B cell (primary cell): ENCODE results near the gene MYRIP. TPM values are rescaled to one million over a fixed set of nuclear protein-coding genes. Genes with fewer than 3 reads are reported as not detected.

ENCODE experiments used
- ATAC-seq: fragments of 200-7000 bp; cut with Tn5 transposase; one replicate; pipeline ENCODE4 v1.10.0; 2021; ENCODE audit warnings: low read depth, mild to moderate bottlenecking, moderate number of reproducible peaks, moderate library complexity
- CTCF ChIA-PET: fragments of 350-600 bp; sonication (Branson Sonifier 250); formaldehyde crosslinking; loops from one replicate; lab custom pipeline; 2021; ENCODE audit warnings: antibody characterized with exemption, inconsistent platforms; lab: Charles Lee
- POLR2A ChIA-PET: fragments of 350-600 bp; sonication (Branson Sonifier 250); formaldehyde crosslinking; loops from one replicate; lab custom pipeline; 2021; ENCODE audit warnings: antibody characterized with exemption; lab: Charles Lee
- DNase-seq: peaks from one replicate; pipeline ENCODE4 v3.0.0; 2013
- H2AFZ ChIP-seq: 2 replicates; pipeline ENCODE4 v1.6.1; 2012; ENCODE audit warnings: mild to moderate bottlenecking, low read depth, low read length; ENCODE audit not compliant: insufficient read depth, poor library complexity, severe bottlenecking
- H3K27ac ChIP-seq, 2 donors: 1 replicate in 1 of 2; 2 replicates in 1 of 2; pipeline ENCODE4 v1.5.1; 2012 to 2013; ENCODE audit warnings: low read length in 2 of 2, mild to moderate bottlenecking in 2 of 2, moderate library complexity in 1 of 2
- H3K27me3 ChIP-seq, 4 experiments: fragments of 200-600 bp in 1 of 4; sonication (generic) in 1 of 4; replicated peaks in 1 of 4; 1 replicate in 2 of 4; 2 replicates in 2 of 4; pipeline versions ENCODE4 v1.6.1 to v1.7.0; 2013 to 2016; ENCODE audit warnings: low read length in 3 of 4, mild to moderate bottlenecking in 2 of 4, mixed read lengths in 1 of 4, moderate library complexity in 1 of 4; ENCODE audit not compliant: insufficient read depth in 4 of 4, control insufficient read depth in 3 of 4; ENCODE audit errors: control extremely low read depth in 1 of 4
- H3K36me3 ChIP-seq, 2 experiments: replicated peaks in 1 of 2; 1 replicate in 1 of 2; 2 replicates in 1 of 2; pipeline versions ENCODE4 v1.6.1 to v1.7.1; 2013; ENCODE audit warnings: low read length in 1 of 2; ENCODE audit not compliant: insufficient read depth in 2 of 2, control insufficient read depth in 1 of 2; ENCODE audit errors: control extremely low read depth in 1 of 2, extremely low read depth in 1 of 2
- H3K4me1 ChIP-seq, 2 donors: fragments of 200-600 bp in 1 of 2; sonication (generic) in 1 of 2; 1 replicate in 1 of 2; 2 replicates in 1 of 2; pipeline versions ENCODE4 v1.5.1 to v1.6.1; 2013 to 2017; ENCODE audit warnings: low read length in 2 of 2; ENCODE audit not compliant: control insufficient read depth in 2 of 2, insufficient read depth in 2 of 2
- H3K4me2 ChIP-seq: replicated peaks from 2 replicates; pipeline ENCODE3; 2012; ENCODE audit warnings: mild to moderate bottlenecking, low read depth, low read length; ENCODE audit not compliant: poor library complexity, severe bottlenecking
- H3K4me3 ChIP-seq, 5 experiments: fragments of 200-600 bp in 1 of 5; sonication (generic) in 1 of 5; 1 replicate in 3 of 5; 2 replicates in 2 of 5; pipeline versions ENCODE4 v1.5.1 to v1.7.0; 2011 to 2016; ENCODE audit warnings: low read length in 4 of 5, mild to moderate bottlenecking in 4 of 5, low read depth in 2 of 5, control low read depth in 1 of 5, moderate library complexity in 1 of 5; ENCODE audit not compliant: insufficient read depth in 1 of 5; ENCODE audit errors: control extremely low read depth in 1 of 5, extremely low read depth in 1 of 5
- H3K79me2 ChIP-seq: fragments of 200-600 bp; sonication (generic); one replicate; pipeline ENCODE4 v1.6.0; 2016; ENCODE audit warnings: low read length; ENCODE audit not compliant: control insufficient read depth, insufficient read depth
- H3K9ac ChIP-seq: fragments of 200-600 bp; sonication (generic); 2 replicates; pipeline ENCODE4 v1.6.1; 2017; ENCODE audit warnings: mild to moderate bottlenecking, low read length, moderate library complexity
- H3K9me3 ChIP-seq, 3 donors: one replicate each; pipeline versions ENCODE4 v1.6.1 to v1.7.1; 2013; ENCODE audit warnings: low read length in 2 of 3; ENCODE audit not compliant: control insufficient read depth in 2 of 3, insufficient read depth in 1 of 3; ENCODE audit errors: control extremely low read depth in 1 of 3
- H4K20me1 ChIP-seq: 2 replicates; pipeline ENCODE4 v1.6.0; 2012; ENCODE audit warnings: mild to moderate bottlenecking, low read length; ENCODE audit not compliant: insufficient read depth, control insufficient read depth, poor library complexity, severe bottlenecking
- H3K27ac Mint-ChIP-seq: one replicate; pipeline ENCODE4 v1.8.0; 2021; ENCODE audit warnings: mixed read lengths
- H3K27me3 Mint-ChIP-seq: one replicate; pipeline ENCODE4 v1.8.0; 2021; ENCODE audit warnings: mixed read lengths
- H3K4me1 Mint-ChIP-seq: one replicate; pipeline ENCODE4 v1.8.0; 2021; ENCODE audit warnings: mixed read lengths
- H3K4me3 Mint-ChIP-seq: one replicate; pipeline ENCODE4 v1.8.0; 2021; ENCODE audit warnings: mixed read lengths
- H3K9me3 Mint-ChIP-seq: one replicate; pipeline ENCODE4 v1.8.0; 2022; ENCODE audit warnings: mixed read lengths; ENCODE audit not compliant: insufficient read depth
- EZH2 ChIP-seq: IDR thresholded peaks from 2 replicates; pipeline ENCODE4 v1.6.1; 2012; ENCODE audit warnings: borderline replicate concordance, low read depth, mild to moderate bottlenecking, moderate library complexity, low read length; ENCODE audit not compliant: insufficient read depth, poor library complexity, severe bottlenecking
- WGBS: methylation state at CpG from one replicate; pipeline ENCODE4 v1.1.5; 2013; ENCODE audit warnings: missing lambda C conversion rate; ENCODE audit not compliant: insufficient coverage; 5-methylcytosine and 5-hydroxymethylcytosine counted together
- intact Hi-C: fragments of 100-400 bp; cut with micrococcal nuclease; formaldehyde crosslinking; loops from one replicate; pipeline ENCODE4 v1.10.0; 2022
- polyA plus RNA-seq: library from polyadenylated mRNA; depleted of rRNA; stranded (reverse); fragments of >200 nt; gene quantifications from 2 replicates; pipeline ENCODE4 v1.2.3, GENCODE V29; 2012
- total RNA-seq, 2 donors: library from RNA; stranded (reverse); fragments of 120-200 nt in 1 of 2; gene quantifications; 1 replicate in 1 of 2; 2 replicates in 1 of 2; pipeline versions ENCODE4 v1.2.3 to v1.2.4, GENCODE V29; 2013 to 2022
- TF ChIP-seq, protein P1 (sequence below): fragments of 200-600 bp; IDR thresholded peaks from one replicate; pipeline ENCODE4 v1.8.0; 2022; ENCODE audit warnings: antibody characterized with exemption, mild to moderate bottlenecking

The MYRIP gene
- total and polyA plus RNA-seq, 2 donors (not counting 1 experiment from before 2014, with no cell fraction given), result 0.03 to 0.10 TPM

DNA sequence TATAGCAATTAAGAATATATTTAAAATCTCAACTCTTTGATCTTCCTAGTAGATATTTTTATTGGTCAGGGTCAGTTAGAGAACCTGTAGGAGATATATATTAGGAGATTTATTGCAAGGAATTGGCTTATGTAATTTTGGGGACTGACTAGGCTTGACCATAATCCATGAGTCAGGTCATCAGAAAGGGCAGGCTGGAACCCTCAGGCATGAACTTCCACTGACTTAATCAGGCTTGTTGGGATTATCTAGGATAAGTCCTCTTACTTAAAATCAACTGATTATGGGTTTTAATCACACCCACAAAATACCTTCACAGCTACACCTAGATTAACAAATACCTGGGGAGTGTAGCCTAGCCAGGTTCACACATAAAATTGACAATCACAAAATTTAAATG lies 156.1 kb downstream of the MYRIP start:
- no peaks in the 10 kb centered on the region for H3K36me3 ChIP-seq
- H3K79me2 ChIP-seq, result no peaks in the 10 kb centered on the region
- no peak overlapping the region for H3K27ac Mint-ChIP-seq
- no peak overlapping the region for H3K4me3 ChIP-seq
- H3K27me3 Mint-ChIP-seq, result peaks cover 8% of the 10 kb centered on the region
- H3K4me1 Mint-ChIP-seq, result no peaks in the 10 kb centered on the region
- H4K20me1 ChIP-seq, result no peaks in the 10 kb centered on the region
- no peaks in the 10 kb centered on the region for H3K27me3 ChIP-seq
- no peak for DNase-seq
- ChIA-PET CTCF (no interaction called here), POLR2A (no interaction called here)
- no peak for ATAC-seq
- H3K4me2 ChIP-seq, result no peak overlapping the region
- H3K4me3 Mint-ChIP-seq, result no peak overlapping the region
- no peaks in the 10 kb centered on the region for H3K4me1 ChIP-seq
- intact Hi-C loops, result no loop called here
- H3K27ac ChIP-seq, result no peak overlapping the region
- no peak overlapping the region for H3K9ac ChIP-seq
- H2AFZ ChIP-seq, result no peak overlapping the region
- no peaks in the 10 kb centered on the region for H3K9me3 ChIP-seq
- H3K9me3 Mint-ChIP-seq, result peaks cover 2% of the 10 kb centered on the region
- TF ChIP-seq, protein P1, sequence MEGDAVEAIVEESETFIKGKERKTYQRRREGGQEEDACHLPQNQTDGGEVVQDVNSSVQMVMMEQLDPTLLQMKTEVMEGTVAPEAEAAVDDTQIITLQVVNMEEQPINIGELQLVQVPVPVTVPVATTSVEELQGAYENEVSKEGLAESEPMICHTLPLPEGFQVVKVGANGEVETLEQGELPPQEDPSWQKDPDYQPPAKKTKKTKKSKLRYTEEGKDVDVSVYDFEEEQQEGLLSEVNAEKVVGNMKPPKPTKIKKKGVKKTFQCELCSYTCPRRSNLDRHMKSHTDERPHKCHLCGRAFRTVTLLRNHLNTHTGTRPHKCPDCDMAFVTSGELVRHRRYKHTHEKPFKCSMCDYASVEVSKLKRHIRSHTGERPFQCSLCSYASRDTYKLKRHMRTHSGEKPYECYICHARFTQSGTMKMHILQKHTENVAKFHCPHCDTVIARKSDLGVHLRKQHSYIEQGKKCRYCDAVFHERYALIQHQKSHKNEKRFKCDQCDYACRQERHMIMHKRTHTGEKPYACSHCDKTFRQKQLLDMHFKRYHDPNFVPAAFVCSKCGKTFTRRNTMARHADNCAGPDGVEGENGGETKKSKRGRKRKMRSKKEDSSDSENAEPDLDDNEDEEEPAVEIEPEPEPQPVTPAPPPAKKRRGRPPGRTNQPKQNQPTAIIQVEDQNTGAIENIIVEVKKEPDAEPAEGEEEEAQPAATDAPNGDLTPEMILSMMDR, result no peak
- TF ChIP-seq EZH2, result no peak

DNA sequence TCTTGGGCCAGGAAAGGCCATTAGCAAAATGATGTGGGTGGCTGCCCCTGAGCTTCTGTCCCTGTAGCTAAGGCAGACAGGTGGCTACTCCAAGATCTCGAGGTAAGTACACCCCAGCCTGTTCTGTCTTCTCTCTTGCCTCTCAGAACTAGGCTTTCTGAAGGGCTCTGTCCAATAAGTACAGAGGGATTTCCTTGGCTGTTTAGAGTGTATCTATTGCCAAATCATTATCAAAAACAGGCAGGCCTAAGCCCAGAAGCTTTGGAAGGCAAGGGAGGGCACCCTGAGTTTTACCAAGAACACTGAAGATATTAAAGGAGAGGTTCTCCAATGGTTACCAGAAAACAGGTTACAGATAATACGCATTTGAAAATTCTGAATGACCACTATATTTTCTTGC lies 156.6 kb downstream of the MYRIP start:
- no peaks in the 10 kb centered on the region for H3K79me2 ChIP-seq
- 60% methylated on average over 1 of the region's 2 CpGs for WGBS
- no peaks in the 10 kb centered on the region for H3K4me1 Mint-ChIP-seq
- no peak overlapping the region for H3K27ac ChIP-seq
- no peak overlapping the region for H3K27ac Mint-ChIP-seq
- POLR2A ChIA-PET, result no interaction called here
- no peak overlapping the region for H3K4me3 Mint-ChIP-seq
- intact Hi-C loops, result no loop called here
- ATAC-seq (no peak), DNase-seq (no peak)
- no peaks in the 10 kb centered on the region for H3K27me3 ChIP-seq
- peaks cover 2% of the 10 kb centered on the region for H3K9me3 Mint-ChIP-seq
- no peak overlapping the region for H3K4me2 ChIP-seq
- no peak overlapping the region for H3K9ac ChIP-seq
- CTCF ChIA-PET, result no interaction called here
- H3K4me3 ChIP-seq, result no peak overlapping the region
- no peak overlapping the region for H2AFZ ChIP-seq
- H3K27me3 Mint-ChIP-seq, result peaks cover 8% of the 10 kb centered on the region
- H4K20me1 ChIP-seq, result no peaks in the 10 kb centered on the region
- no peaks in the 10 kb centered on the region for H3K9me3 ChIP-seq
- no peaks in the 10 kb centered on the region for H3K4me1 ChIP-seq
- no peaks in the 10 kb centered on the region for H3K36me3 ChIP-seq
- no peak for TF ChIP-seq EZH2
- TF ChIP-seq, protein P1, result no peak
